ENCODE data around the gene DGLUCY.

DGLUCY gene

GRCh38 chr14:91138511-91139359 lies 24.9 kb downstream of the DGLUCY start:
- H3K27me3 ChIP-seq = no peaks in the 10 kb centered on the region
- no peak overlapping the region for H3K4me3 ChIP-seq
- H3K27ac ChIP-seq = no peak overlapping the region
- no peak for DNase-seq
- no peaks in the 10 kb centered on the region for H3K9me3 ChIP-seq
- peak in 1 of 2 experiments; percentile 34 for TF ChIP-seq CTCF (IDR thresholded peaks at IDR 0.05)
- no peaks in the 10 kb centered on the region for H3K36me3 ChIP-seq
- intact Hi-C loops (cut with DNase I; ENCODE audit: low total_unique reads) = no loop called here
- H3K4me1 ChIP-seq = peaks cover 0 to 7% (median 6%) of the 10 kb centered on the region in 4 donors

DNA sequence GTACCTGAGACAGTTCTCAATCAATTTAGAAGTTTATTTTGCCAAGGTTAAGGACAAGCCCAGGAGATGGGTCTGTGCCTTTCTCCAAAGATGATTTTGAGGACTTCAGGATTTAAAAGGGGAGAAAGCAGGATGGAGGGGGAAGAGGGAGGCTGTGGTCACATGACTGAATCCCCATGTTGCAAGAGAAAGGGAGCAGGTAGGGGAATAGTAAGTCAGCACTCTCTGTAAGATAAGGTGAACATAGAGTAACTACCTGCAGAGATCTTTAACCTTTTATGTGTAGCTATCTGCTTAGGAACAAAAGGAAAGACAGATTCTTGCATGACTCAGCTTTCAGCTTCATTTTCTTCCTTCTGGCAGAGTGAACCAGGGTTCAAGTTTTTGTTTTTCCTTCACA lies 25.9 kb downstream of the DGLUCY start:
- intact Hi-C loops (cut with DNase I; ENCODE audit: low total_unique reads) = loop anchor here (10.0 kb wide), 1 partner anchor 75 kb away; the partner anchor contains the start of gene RPS6KA5
- H3K9me3 ChIP-seq = no peaks in the 10 kb centered on the region
- no peaks in the 10 kb centered on the region for H3K27me3 ChIP-seq
- no peak for TF ChIP-seq CTCF (IDR thresholded peaks at IDR 0.05)
- no peak overlapping the region for H3K4me3 ChIP-seq
- DNase-seq = no peak
- peaks cover 0 to 18% (median 15%) of the 10 kb centered on the region in 4 donors for H3K4me1 ChIP-seq
- H3K36me3 ChIP-seq = no peaks in the 10 kb centered on the region
- no peak overlapping the region for H3K27ac ChIP-seq

GRCh38 chr14:91140672-91141071 lies 26.8 kb downstream of the DGLUCY start:
- H3K4me1 ChIP-seq = peaks cover 0 to 18% (median 17%) of the 10 kb centered on the region in 4 donors
- intact Hi-C loops (cut with DNase I; ENCODE audit: low total_unique reads) = loop anchor here (10.0 kb wide), 1 partner anchor 76 kb away; the partner anchor contains the start of gene RPS6KA5
- no peaks in the 10 kb centered on the region for H3K36me3 ChIP-seq
- no peak for DNase-seq
- no peak overlapping the region for H3K4me3 ChIP-seq
- TF ChIP-seq CTCF (IDR thresholded peaks at IDR 0.05) = no peak
- H3K9me3 ChIP-seq = no peaks in the 10 kb centered on the region
- no peak overlapping the region for H3K27ac ChIP-seq
- no peaks in the 10 kb centered on the region for H3K27me3 ChIP-seq

DNA sequence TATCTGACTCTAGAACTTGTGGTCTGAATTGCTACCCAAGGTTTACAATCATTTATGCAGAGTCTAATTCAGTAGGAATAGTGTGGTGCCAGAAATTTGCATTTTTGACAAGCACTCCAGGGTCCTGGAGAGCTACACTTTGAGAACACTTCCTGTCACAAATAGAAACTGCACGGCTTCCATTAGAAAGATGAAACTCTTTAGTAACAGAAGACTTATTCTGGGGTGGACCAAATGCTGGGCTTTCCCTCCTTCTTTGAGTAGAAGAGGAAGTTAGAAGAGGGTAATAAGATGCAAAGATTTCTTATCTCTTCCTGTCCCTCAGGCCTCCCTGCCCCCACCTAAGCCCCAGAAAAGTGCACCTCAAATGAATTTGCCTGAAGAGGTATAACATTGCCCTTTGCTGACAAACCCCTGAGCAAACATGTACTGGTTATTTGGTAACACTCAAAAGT lies 28.4 kb downstream of the DGLUCY start:
- Histone ChIP-seq H3K36me3 (peaks cover 0 to 3% (median 0%) of the 10 kb centered on the region in 3 donors), H3K27me3 (no peaks in the 10 kb centered on the region), H3K9me3 (no peaks in the 10 kb centered on the region), H3K4me3 (no peak overlapping the region), H3K27ac (no peak overlapping the region), H3K4me1 (peaks cover 0 to 18% (median 17%) of the 10 kb centered on the region in 4 donors)
- no peak for DNase-seq
- TF ChIP-seq CTCF (IDR thresholded peaks at IDR 0.05) = no peak
- intact Hi-C loops (cut with DNase I; ENCODE audit: low total_unique reads) = loop anchor here (10.0 kb wide), 1 partner anchor 77 kb away; the partner anchor contains the start of gene RPS6KA5

GRCh38 chr14:91143862-91144261 lies 30.0 kb downstream of the DGLUCY start:
- Histone ChIP-seq H3K4me1 (peaks cover 0 to 25% (median 21%) of the 10 kb centered on the region in 4 donors), H3K4me3 (no peak overlapping the region), H3K27ac (peak overlapping the region; percentile 51 to 72), H3K9me3 (no peaks in the 10 kb centered on the region), H3K36me3 (peaks cover 0 to 3% (median 0%) of the 10 kb centered on the region in 3 donors), H3K27me3 (no peaks in the 10 kb centered on the region)
- peak; percentile 86 to 90 for DNase-seq
- intact Hi-C loops (cut with DNase I; ENCODE audit: low total_unique reads) = loop anchor here (10.0 kb wide), 1 partner anchor 79 kb away; the partner anchor contains the start of gene RPS6KA5
- no peak for TF ChIP-seq CTCF (IDR thresholded peaks at IDR 0.05)

All from tibial artery (tissue), 4 donors.